Head of caudate nucleus (tissue), 42 donors: Measurements from ENCODE around the gene ART3.

ENCODE experiments used
- DNase-seq, 42 donors: peaks; one replicate each; pipeline versions ENCODE4 v3.0.0 to v3.0.0-alpha.2; 2020 to 2021; ENCODE audit warnings: mixed read lengths in 7 of 42
- intact Hi-C: fragments of 100-400 bp; cut with DNase I; formaldehyde crosslinking; loops from one replicate; pipeline ENCODE4 v1.15.0; 2022

ART3 gene

GRCh38 chr4:76061982-76062381 lies 12.5 kb upstream of the ART3 start:
- intact Hi-C loops = no loop called here
- no peak for DNase-seq

GRCh38 chr4:76066546-76066945 lies 8.0 kb upstream of the ART3 start:
- intact Hi-C loops = no loop called here
- no peak for DNase-seq

GRCh38 chr4:76067652-76068286 lies 6.7 kb upstream of the ART3 start:
- peak; percentile 38 to 90 (median 77) for DNase-seq
- intact Hi-C loops = no loop called here

- intact Hi-C loops = loop anchor here (5.0 kb wide), 1 partner anchor 75 kb away; no protein-coding TSS in a partner anchor
- DNase-seq = no peak
These were observed 1.7 kb upstream of the ART3 start for GRCh38 chr4:76072760-76073159.

- intact Hi-C loops = loop anchor here (5.0 kb wide), 1 partner anchor 78 kb away; no protein-coding TSS in a partner anchor
- DNase-seq = peak in 6 of 42 donors; percentile 8 to 45 (median 26)
These were observed 588 bp downstream of the ART3 start for GRCh38 chr4:76074993-76075600.

- intact Hi-C loops = no loop called here
- DNase-seq = no peak
These were observed 3.6 kb downstream of the ART3 start for GRCh38 chr4:76078033-76078613.

- intact Hi-C loops = no loop called here
- no peak for DNase-seq
These were observed 9.0 kb downstream of the ART3 start for GRCh38 chr4:76083386-76083988.

- intact Hi-C loops = no loop called here
- DNase-seq = no peak
These were observed 10.0 kb downstream of the ART3 start for GRCh38 chr4:76084542-76084941.

GRCh38 chr4:76087007-76087769 lies 12.7 kb downstream of the ART3 start:
- intact Hi-C loops = loop anchor here (5.0 kb wide), 1 partner anchor 95 kb away; the partner anchor contains the start of gene SDAD1
- DNase-seq = peak; percentile 34 to 91 (median 79)

- DNase-seq = no peak
- intact Hi-C loops = loop anchor here (5.0 kb wide), 1 partner anchor 96 kb away; the partner anchor contains the start of gene SDAD1
These were observed 14.2 kb downstream of the ART3 start for GRCh38 chr4:76088719-76089118.

GRCh38 chr4:76090241-76090691 lies 15.8 kb downstream of the ART3 start:
- peak in 11 of 42 donors; percentile 8 to 54 (median 29) for DNase-seq

GRCh38 chr4:76091052-76091451 lies 16.5 kb downstream of the ART3 start:
- no peak for DNase-seq
- intact Hi-C loops = no loop called here

More at GRCh38 chr4:76090241-76090691, 15.8 kb downstream of the ART3 start:
- intact Hi-C loops = no loop called here

GRCh38 chr4:76095568-76095967 lies 21.1 kb downstream of the ART3 start:
- intact Hi-C loops = no loop called here
- DNase-seq = no peak

- no peak for DNase-seq
- intact Hi-C loops = no loop called here
These were observed 21.6 kb downstream of the ART3 start for GRCh38 chr4:76096076-76096475.

- intact Hi-C loops = no loop called here
- DNase-seq = peak in 11 of 42 donors; percentile 3 to 37 (median 10)
These were observed 31.1 kb downstream of the ART3 start for GRCh38 chr4:76105652-76106051.

GRCh38 chr4:76106442-76106841 lies 31.9 kb downstream of the ART3 start:
- no peak for DNase-seq
- intact Hi-C loops = no loop called here

GRCh38 chr4:76108467-76109181 lies 34.1 kb downstream of the ART3 start:
- no peak for DNase-seq
- intact Hi-C loops = no loop called here

GRCh38 chr4:76116821-76117220 lies 42.3 kb downstream of the ART3 start:
- intact Hi-C loops = no loop called here
- no peak for DNase-seq

GRCh38 chr4:76117536-76117935 lies 43.0 kb downstream of the ART3 start:
- DNase-seq = no peak
- intact Hi-C loops = no loop called here
